SK-N-MC (cell line): Measurements from ENCODE around the gene ACO1.

Experiments used
- DNase-seq: peaks from one replicate; pipeline ENCODE4 v3.0.0-alpha.2; 2011; ENCODE audit warnings: low read depth, low spot score
- H3K27ac ChIP-seq: fragments of 200-600 bp; sonication (generic); 2 replicates; pipeline ENCODE4 v1.5.1; 2016; ENCODE audit warnings: mixed run types
- H3K36me3 ChIP-seq: fragments of 200-600 bp; sonication (generic); 2 replicates; pipeline ENCODE4 v1.6.1; 2017; ENCODE audit warnings: antibody characterized with exemption, low read length, mixed read lengths; ENCODE audit not compliant: insufficient read depth
- H3K4me3 ChIP-seq: fragments of 200-600 bp; sonication (generic); 2 replicates; pipeline ENCODE4 v1.5.1; 2016
- H3K9ac ChIP-seq: fragments of 200-600 bp; sonication (generic); 2 replicates; pipeline ENCODE4 v1.8.0; 2017; ENCODE audit warnings: mixed run types, mixed read lengths; ENCODE audit not compliant: insufficient read length
- H3K9me3 ChIP-seq: fragments of 200-600 bp; sonication (generic); 2 replicates; pipeline ENCODE4 v1.6.1; 2017; ENCODE audit warnings: low read depth, mild to moderate bottlenecking, antibody characterized with exemption, low read length, moderate library complexity, mixed read lengths
- EZH2 ChIP-seq: fragments of 200-600 bp; sonication (generic); IDR thresholded peaks from one replicate; pipeline ENCODE4 v1.6.1; 2017; ENCODE audit warnings: antibody characterized with exemption
- FOXP2 ChIP-seq: optimal IDR thresholded peaks from 2 replicates; pipeline ENCODE3; 2011; ENCODE audit warnings: mild to moderate bottlenecking, moderate library complexity; ENCODE audit not compliant: insufficient read depth; ENCODE audit errors: extremely low read length, control extremely low read depth
- POLR2AphosphoS5 ChIP-seq: IDR thresholded peaks from 2 replicates; pipeline ENCODE4 v1.6.1; 2012; ENCODE audit warnings: mild to moderate bottlenecking, low read depth, low read length, borderline replicate concordance

ACO1 gene

GRCh38 chr9:32389365-32389764 lies 4.9 kb downstream of the ACO1 start:
- TF ChIP-seq POLR2AphosphoS5 (no peak), EZH2 (no peak), FOXP2 (no peak)
- no peak overlapping the region for H3K9ac ChIP-seq

DNA sequence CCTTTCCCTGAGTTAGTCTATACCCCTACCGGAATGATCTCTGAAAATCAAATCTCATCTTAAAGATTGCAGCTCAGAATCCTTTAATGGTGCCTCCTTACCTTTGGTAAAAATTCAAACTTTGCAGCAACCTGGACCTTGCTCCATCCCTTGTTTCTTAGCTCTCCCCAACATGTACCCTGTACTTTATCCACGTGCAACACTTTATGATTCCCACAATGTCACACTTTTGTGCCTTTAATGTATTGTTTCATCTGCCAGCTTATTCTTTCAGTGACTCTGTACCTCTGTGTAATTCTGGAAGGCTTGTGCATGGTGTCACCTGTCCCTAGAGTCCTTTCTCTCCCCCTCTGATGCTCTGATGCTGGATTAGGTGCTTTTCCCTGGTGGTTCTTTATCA lies 9.5 kb downstream of the ACO1 start:
- no peaks in the 10 kb centered on the region for H3K9me3 ChIP-seq
- DNase-seq, result no peak
- no peaks in the 10 kb centered on the region for H3K36me3 ChIP-seq
- no peak overlapping the region for H3K4me3 ChIP-seq
- H3K27ac ChIP-seq, result no peak overlapping the region
- TF ChIP-seq POLR2AphosphoS5, result no peak
- no peak for TF ChIP-seq FOXP2
- no peak for TF ChIP-seq EZH2
- H3K9ac ChIP-seq, result no peak overlapping the region

More at GRCh38 chr9:32389365-32389764, 4.9 kb downstream of the ACO1 start:
- no peak overlapping the region for H3K27ac ChIP-seq
- no peak for DNase-seq
- no peaks in the 10 kb centered on the region for H3K36me3 ChIP-seq
- no peak overlapping the region for H3K4me3 ChIP-seq
- H3K9me3 ChIP-seq, result no peaks in the 10 kb centered on the region

DNA sequence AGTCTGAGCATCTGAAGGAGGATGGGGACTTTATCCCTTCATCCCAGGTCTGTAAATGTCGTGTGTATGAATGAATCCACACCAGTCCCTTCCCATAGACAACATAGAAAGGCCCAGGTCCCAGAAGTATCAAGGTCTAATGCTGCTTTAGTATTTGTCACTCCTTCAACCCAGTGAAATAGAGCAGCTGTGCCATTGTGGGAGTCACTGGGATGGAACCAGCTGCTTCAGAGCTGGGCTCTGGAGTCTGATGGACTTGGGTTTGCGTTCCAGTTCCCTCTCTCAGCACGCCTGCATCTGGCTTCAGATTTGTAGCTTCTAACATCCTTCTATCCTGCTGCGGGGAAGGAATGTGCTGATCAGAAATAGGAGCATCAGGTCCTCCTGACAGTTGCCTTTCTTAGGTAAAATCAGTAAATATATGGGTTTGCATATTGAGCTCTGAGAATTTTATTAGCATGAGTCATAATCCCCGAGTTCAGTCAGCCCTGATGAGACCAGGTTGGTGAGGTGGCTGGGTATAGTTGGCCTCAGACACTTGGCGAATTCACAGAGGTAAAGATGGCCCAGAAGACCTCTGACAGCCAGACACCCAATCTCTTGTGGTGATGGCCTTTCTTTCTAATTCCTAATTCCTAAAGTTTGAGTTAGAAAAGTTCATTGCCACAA lies 10.1 kb downstream of the ACO1 start:
- DNase-seq, result no peak
- Histone ChIP-seq H3K9me3 (no peaks in the 10 kb centered on the region), H3K27ac (no peak overlapping the region), H3K4me3 (no peak overlapping the region), H3K9ac (no peak overlapping the region), H3K36me3 (no peaks in the 10 kb centered on the region)
- TF ChIP-seq FOXP2 (no peak), EZH2 (no peak), POLR2AphosphoS5 (no peak)

DNA sequence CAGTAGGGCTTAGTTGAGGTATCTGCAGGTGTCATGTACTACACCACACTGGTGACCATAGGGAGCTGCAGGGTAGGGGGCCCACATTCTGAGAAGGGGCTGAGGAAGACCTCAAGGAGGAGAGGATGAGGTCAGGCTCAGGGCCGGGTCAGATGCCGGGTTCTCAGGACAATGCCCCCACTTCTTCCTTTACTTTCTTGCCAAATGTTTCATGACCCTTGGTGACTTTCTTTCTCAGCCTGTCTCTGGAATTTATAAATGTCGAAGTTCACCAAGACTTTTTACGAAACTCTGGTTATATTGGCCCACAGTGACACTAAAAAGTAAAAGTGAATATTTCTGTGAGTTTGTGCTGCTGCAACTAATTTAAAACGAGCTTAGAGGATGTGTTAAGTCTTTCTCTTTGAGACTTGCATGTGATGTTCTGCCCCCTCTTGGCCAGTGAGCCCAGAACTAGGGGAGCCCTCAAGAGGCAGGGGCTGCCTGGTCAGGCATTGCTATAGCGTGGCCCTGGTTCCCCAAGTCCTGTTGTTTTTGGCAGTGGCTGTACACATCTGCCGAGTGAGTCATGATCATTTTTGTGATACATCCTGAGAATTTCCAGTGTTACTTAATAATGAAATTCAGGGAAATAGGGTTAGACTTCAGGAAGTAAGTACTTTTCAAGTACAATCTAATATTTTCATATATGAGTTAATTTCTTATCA lies 11.2 kb downstream of the ACO1 start:
- Histone ChIP-seq H3K9ac (no peak overlapping the region), H3K4me3 (no peak overlapping the region), H3K36me3 (no peaks in the 10 kb centered on the region), H3K27ac (no peak overlapping the region), H3K9me3 (no peaks in the 10 kb centered on the region)
- TF ChIP-seq POLR2AphosphoS5 (no peak), FOXP2 (no peak), EZH2 (no peak)
- DNase-seq, result no peak

GRCh38 chr9:32398207-32398606 lies 13.8 kb downstream of the ACO1 start:
- H3K4me3 ChIP-seq, result no peak overlapping the region
- DNase-seq, result no peak
- no peak overlapping the region for H3K9ac ChIP-seq
- no peaks in the 10 kb centered on the region for H3K9me3 ChIP-seq
- TF ChIP-seq POLR2AphosphoS5, result no peak
- no peak for TF ChIP-seq EZH2
- no peak for TF ChIP-seq FOXP2
- H3K36me3 ChIP-seq, result no peaks in the 10 kb centered on the region
- no peak overlapping the region for H3K27ac ChIP-seq

- H3K4me3 ChIP-seq, result no peak overlapping the region
- DNase-seq, result no peak
- no peak overlapping the region for H3K27ac ChIP-seq
- no peak for TF ChIP-seq FOXP2
- TF ChIP-seq EZH2, result no peak
- TF ChIP-seq POLR2AphosphoS5, result no peak
- H3K9me3 ChIP-seq, result no peaks in the 10 kb centered on the region
- H3K9ac ChIP-seq, result no peak overlapping the region
- no peaks in the 10 kb centered on the region for H3K36me3 ChIP-seq
Observed at GRCh38 chr9:32399110-32399815, 14.8 kb downstream of the ACO1 start.

DNA sequence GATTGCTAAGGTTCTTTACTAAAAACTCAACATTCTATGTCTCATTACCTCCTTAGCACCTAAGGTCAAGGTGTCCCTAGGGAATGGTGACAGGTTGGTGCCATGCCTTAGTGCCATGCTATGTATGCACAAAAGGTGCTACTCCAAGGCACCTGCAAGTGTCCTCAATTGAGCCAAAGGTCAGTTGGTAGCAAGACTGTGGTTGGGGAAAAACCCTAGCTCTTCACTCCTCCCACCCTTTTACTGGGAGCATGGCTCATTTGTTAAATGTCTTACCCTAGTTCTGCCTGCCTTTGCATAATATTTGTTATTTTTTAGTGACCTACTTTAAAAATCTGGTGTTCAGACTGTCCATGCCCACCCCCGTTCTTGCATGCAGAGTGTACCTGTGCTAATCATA lies 17.0 kb downstream of the ACO1 start:
- no peak overlapping the region for H3K4me3 ChIP-seq
- H3K27ac ChIP-seq, result no peak overlapping the region
- H3K9ac ChIP-seq, result no peak overlapping the region
- H3K36me3 ChIP-seq, result peaks cover 13% of the 10 kb centered on the region
- no peak for DNase-seq
- TF ChIP-seq FOXP2 (no peak), EZH2 (no peak), POLR2AphosphoS5 (no peak)
- no peaks in the 10 kb centered on the region for H3K9me3 ChIP-seq

DNA sequence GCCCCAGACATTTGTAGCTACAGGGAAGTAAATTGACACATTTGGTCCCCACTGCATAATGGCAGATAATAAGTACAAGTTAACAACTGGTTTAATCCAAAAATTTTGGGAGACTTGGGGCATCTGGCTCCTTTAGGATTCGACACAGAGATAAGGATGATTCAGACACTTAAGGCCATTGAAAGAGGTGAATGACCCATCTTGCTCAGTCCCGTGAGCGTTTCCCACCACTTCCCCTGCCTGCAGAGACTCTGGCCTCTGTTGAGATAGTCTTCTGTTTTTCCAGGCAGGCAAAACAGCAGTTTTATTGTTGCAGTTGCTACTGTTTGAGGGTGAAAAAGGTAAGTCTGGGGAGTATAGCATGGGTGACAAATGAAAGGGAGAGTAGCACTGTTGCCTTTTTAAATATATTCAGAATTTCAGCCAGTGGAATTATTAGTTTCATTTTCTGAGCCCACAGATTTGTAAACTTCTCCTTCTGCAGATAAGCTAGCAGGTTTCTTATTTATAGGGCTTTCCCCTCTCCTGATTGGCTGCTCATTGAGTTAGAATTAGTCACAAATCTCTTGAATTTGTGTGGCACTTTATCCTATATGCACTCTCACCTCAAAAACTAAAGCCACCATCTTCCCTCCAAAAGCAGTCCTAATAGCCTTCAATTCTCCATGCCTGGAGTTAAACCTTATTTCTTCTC lies 19.3 kb downstream of the ACO1 start:
- peaks cover 23% of the 10 kb centered on the region for H3K36me3 ChIP-seq
- no peak for TF ChIP-seq POLR2AphosphoS5
- no peak for DNase-seq
- H3K27ac ChIP-seq, result no peak overlapping the region
- no peak overlapping the region for H3K4me3 ChIP-seq
- H3K9ac ChIP-seq, result no peak overlapping the region
- H3K9me3 ChIP-seq, result no peaks in the 10 kb centered on the region
